GM10847 (cell line): Measurements from ENCODE around the gene TBC1D2.

Experiments
- POLR2A ChIP-seq: IDR thresholded peaks from 2 replicates; pipeline ENCODE4 v1.6.1; 2011; ENCODE audit not compliant: insufficient read length; ENCODE audit errors: extremely low read depth

Gene TBC1D2

GRCh38 chr9:98217255-98217654, 38.2 kb downstream of the TBC1D2 start:
- no peak for TF ChIP-seq POLR2A

GRCh38 chr9:98216391-98216790, 39.1 kb downstream of the TBC1D2 start:
- no peak for TF ChIP-seq POLR2A

- TF ChIP-seq POLR2A = no peak
Observed at GRCh38 chr9:98215821-98216220, 39.6 kb downstream of the TBC1D2 start.

GRCh38 chr9:98215271-98215670, 40.2 kb downstream of the TBC1D2 start:
- TF ChIP-seq POLR2A = no peak

- TF ChIP-seq POLR2A = no peak
Observed at GRCh38 chr9:98214811-98215210, 40.6 kb downstream of the TBC1D2 start.

- no peak for TF ChIP-seq POLR2A
Observed at GRCh38 chr9:98211260-98211659, 44.2 kb downstream of the TBC1D2 start.

GRCh38 chr9:98210435-98210834, 45.0 kb downstream of the TBC1D2 start:
- TF ChIP-seq POLR2A = no peak

GRCh38 chr9:98209530-98209929, 45.9 kb downstream of the TBC1D2 start:
- TF ChIP-seq POLR2A = no peak

GRCh38 chr9:98208635-98209034, 46.8 kb downstream of the TBC1D2 start:
- TF ChIP-seq POLR2A = no peak

- TF ChIP-seq POLR2A = no peak
Observed at GRCh38 chr9:98207606-98208005, 47.8 kb downstream of the TBC1D2 start.

GRCh38 chr9:98206754-98207153, 48.7 kb downstream of the TBC1D2 start:
- TF ChIP-seq POLR2A = no peak

- TF ChIP-seq POLR2A = no peak
Observed at GRCh38 chr9:98204692-98205091, 50.8 kb downstream of the TBC1D2 start.

- no peak for TF ChIP-seq POLR2A
Observed at GRCh38 chr9:98203153-98203552, 52.3 kb downstream of the TBC1D2 start.

- TF ChIP-seq POLR2A = no peak
Observed at GRCh38 chr9:98202252-98202651, 53.2 kb downstream of the TBC1D2 start.

- TF ChIP-seq POLR2A = no peak
Observed at GRCh38 chr9:98201749-98202148, 53.7 kb downstream of the TBC1D2 start.

- TF ChIP-seq POLR2A = no peak
Observed at GRCh38 chr9:98201102-98201501, 54.3 kb downstream of the TBC1D2 start.

- TF ChIP-seq POLR2A = no peak
Observed at GRCh38 chr9:98199388-98200033, 55.9 kb downstream of the TBC1D2 start.
